Suppressor macrophage treated with lipopolysaccharide for 1 hour (primary cell): ENCODE measurements around the gene RPL27.
"Not testable (repeated sequence)": the region's sequence is repeated elsewhere in the genome, so short reads cannot be mapped to it uniquely, and the experiment has no call there.

Source experiments
- DNase-seq, 3 donors: peaks; one replicate each; pipeline ENCODE4 v3.0.0-alpha.2; 2020 to 2022

RPL27 gene

DNA sequence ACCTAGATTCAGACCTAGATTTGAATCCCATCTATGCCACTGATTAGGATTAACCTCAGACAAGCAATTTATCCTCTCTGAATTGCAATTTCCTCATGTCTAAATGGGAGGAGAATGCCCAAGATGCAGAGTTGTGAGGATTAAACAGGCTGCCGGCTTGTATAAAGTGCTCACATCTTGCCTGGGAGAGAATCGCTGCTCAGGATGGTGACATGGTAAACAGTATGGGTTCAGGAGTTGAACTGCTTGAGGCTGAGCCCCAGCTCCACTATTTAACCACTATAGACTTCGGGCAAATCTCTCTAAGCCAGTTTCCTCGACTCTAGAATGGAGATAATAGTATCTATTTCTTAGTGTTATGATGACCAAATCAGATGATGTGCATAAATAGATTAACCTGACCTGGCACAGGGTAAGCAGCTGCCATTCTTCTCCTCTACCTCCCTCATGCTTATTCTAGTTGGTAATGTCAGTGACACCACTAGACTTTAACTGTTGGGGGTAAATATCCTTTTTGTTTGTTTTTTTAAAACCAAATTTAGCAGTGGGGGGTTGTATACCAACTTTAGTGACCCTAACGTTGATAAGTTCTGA lies 732 bp upstream of the RPL27 start:
- DNase-seq = no peak

DNA sequence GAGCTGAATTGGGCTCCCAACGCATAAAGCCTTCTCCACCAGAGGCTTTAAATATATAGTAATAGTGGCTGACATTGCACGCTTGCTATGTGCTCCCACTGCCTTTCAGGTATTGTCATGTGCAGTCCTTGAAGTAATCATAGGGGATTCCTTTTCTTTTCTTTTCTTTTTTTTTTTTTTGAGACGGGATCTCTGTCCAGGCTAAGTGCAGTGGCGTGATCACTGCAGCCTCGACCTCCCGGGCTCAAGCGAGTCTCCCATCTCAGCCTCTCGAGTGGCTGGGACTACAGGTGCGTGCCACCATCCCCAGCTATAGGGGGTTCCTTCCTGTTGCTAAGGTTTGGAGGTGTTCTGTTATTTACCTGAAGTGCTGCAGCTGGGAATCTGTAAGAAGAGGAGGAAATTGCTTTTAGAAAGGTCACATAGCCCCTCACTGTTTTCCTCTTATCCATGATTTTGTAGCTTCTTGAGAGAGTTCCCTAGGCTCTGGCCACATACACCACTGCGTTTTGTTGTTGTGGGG lies 845 bp downstream of the RPL27 start:
- DNase-seq = no peak

DNA sequence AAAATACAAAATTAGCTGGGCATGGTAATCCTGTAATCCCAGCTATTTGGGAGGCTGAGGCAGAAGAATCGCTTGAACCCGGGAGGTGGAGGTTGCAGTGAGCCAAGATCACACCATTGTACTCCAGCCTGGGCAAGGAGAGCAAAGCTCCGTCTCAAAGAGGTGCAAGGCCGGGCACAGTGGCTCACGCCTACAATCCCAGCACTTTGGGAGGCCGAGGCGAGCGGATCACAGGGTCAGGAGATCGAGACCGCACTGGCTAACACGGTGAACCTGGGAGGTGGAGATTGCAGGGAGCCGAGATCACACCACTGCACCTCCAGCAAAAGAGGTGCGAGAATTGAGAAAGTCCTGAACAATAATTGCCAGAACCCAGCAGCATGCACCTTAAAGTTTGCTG lies 2.7 kb downstream of the RPL27 start:
- not testable (repeated sequence) for DNase-seq

DNA sequence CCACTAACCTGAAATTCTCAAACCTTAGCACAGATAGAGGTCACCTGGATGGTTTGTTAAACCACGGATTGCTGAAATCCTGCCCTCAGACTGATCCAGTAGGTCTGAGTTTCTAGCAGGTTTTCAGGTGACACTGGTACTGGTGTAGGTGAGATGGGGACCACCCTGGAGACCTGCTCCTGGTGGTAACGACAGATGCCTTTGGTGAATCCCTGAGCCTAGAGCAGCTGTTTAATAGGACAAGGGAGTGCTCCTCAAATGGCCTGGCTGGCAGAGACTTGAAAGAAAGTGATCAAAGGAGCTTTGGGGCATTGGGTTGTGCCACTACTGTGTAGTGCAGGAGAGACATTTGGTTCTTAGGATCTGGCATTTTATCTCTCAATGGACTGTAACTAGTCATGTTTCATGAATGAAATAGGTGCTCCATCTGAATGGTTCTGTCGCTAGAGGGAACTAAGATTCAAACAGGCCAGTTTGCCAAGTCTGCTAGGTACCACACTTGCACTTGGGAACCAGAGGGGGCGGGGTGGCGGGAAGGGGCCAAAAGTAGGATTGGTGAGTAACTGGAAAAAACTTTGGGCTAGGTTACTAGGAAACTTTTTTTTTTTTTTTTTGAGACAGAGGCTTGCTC lies 5.4 kb downstream of the RPL27 start:
- DNase-seq = no peak

DNA sequence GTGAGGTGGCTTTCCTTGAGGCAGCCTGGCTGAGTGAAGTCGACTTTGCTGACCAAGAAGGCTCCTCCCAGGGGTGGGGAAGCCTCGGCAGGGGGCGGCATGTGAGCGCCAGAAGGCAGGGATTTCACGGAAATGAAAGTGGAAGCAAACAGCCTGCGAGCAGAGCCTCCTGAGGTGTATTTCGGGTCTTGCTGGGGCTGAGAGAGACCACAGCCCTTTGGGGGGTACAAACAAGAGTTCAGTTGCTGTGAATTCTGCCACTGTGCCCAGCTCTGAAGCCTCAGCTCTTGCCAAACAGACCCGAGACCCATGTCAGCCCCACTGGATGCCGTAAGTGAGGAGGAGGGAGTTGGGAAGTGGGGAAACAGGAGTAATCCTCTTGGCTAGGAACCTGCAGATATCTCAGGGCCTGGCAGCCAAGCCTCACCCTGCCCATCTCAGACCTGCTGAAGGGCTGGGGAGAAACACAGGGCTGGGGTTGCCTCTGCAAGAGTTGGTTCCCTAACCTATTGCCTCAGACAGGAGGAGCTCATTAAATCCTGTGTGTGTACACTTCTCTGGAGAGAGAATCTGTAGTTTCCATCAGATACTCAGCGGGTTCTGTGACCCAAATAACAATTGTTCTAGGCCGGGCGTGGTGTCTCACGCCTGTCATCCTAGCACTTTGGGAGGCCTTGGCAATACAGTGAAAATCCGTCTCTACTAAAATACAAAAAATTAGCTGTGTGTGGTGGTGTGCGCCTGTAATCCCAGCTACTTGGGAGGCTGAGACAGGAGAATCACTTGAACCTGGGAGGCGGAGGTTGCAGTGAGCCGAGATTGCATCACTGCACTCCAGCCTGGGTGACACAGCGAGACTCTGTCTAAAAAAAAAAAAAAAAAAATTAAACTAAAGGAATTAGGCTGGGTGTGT lies 8.7 kb downstream of the RPL27 start, which contains the start of gene IFI35:
IFI35 (plus strand) TSS at position 146 of the 913 bp plus-strand sequence; CDS start at position 310, 164 bp downstream.
- peak; percentile 95 for DNase-seq

DNA sequence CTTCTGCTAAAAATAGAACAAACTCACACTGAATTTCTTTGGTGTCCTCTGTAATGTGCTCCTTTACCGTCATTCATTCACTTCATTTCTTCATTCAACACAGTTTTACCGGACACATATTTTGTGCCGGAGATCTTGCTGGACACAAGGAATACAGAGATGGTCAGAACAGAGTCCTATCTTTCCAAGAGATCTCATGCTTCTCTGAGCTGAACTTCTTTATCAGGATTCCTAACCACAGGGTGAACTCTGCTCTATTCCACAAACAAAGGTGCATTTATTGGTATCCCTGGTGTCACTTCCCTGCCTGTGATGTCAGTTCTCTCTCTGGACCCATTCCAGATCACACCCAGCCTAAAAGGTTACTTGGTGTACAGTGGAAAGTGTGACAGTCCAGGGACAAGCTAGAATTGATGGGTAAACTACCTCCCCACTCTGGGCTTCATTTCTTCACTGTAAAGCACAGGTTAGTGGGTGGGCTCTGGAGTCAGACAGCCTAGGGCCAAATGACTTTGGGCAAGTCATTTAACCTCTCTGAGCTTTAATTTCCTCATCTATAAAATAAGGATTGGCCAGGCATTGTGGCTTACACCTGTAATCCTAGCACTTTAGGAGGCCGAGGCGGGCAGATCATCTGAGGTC lies 12.6 kb downstream of the RPL27 start:
- DNase-seq = no peak

DNA sequence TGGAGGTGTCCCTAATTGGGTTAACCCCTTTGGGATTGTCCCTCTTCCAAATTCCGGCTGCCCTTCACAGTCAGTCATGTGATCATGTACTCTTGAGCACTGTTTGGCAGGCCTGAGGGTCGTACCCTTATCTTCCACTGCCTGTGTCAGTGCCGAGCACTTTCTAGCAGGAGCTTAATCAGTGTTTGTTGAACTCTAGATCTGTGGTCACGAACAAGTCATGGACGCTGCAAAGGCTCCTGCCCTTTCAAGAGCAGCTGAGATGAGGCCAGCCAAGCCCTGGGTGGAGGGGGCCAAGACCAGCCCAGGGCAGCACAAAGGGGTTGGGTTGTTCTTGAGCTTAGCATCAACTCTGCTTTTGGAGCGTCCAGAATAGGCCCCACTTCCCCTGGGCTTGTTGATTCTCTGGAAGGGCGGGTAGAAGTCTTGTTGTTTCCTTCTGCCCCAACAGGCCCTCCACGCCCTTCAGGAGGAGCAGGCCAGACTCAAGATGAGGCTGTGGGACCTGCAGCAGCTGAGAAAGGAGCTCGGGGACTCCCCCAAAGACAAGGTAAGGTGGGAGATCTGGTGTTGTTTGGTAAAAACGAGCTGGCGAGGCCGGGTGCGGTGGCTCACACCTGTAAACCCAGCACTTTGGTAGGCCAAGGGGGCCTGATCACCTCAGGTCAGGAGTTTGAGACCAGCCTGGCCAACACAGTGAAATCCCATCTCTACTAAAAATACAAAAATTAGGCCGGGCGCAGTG lies 13.7 kb downstream of the RPL27 start:
- no peak for DNase-seq

DNA sequence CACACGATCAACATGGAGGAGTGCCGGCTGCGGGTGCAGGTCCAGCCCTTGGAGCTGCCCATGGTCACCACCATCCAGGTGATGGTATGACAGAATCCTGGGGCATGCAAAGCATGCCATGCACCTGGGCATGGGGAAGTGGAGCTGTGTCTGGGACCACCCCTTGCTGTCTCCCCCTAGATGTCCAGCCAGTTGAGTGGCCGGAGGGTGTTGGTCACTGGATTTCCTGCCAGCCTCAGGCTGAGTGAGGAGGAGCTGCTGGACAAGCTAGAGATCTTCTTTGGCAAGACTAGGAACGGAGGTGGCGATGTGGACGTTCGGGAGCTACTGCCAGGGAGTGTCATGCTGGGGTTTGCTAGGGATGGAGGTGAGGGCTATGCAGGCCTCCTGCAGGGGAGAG lies 15.1 kb downstream of the RPL27 start:
- DNase-seq = no peak

DNA sequence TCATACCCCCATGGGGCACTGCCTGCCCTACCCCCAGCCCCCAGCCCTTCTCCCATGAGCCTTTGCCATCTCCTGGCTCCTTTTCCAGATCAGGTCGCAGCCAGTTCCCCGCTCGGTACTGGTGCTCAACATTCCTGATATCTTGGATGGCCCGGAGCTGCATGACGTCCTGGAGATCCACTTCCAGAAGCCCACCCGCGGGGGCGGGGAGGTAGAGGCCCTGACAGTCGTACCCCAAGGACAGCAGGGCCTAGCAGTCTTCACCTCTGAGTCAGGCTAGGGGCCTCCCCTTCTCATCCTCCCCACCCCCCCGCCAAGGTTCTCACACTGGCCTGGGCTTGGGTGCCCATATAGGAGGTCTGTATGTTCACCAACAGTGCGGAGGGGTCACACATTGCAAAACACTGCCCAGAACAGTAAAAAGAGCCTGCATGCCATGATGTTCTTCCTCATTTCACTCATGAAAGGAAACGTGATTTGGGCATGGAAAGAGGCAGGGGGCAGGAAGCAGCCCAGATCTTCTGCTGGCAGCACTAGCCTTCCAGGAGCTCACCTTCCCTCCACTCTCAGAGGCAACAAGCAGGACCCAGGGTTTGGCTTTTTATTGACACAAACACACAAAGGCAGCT lies 15.9 kb downstream of the RPL27 start:
- peak in 2 of 3 donors; percentile 22 to 23 for DNase-seq

DNA sequence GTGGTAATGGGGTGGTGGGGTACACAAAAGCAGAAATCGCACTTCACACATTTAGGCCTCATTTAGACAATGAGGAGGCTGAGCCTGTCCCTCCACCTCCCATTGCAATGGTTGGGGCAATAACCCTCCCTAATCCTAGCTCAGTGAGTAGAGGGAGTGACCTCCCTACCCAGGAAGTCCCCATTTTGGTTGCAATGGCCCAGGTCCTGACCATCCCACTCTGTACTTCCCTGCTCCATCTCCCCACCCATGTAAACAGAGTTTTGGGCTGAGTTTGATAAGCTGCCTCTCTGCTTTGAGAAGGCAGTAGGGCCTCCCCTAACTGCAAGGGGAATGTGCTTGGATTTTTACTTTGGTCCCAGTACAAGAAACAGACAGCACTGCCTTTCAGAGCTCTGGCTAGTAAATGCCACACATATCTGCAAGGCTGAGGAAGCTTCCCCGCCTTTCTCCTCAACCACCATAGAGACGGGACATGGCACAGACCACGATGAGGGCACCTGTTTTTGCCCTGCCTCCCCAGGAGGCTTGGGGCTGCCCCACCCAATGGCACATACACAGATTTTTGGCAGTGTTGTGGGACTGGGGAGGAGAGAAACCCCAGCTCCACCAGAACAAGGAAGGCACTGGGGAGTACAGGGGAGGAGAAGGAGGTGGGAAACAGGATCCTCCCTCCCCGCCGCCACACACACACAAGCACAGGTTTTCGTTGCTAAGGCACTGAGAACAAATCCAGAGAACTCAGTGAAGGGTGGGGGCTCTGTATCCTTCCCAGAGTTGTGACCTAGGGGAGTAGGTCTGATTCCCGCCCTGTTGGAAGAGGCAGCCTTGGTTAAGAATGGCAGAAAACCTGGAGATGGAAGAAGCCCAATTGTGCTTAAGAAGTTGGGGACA lies 16.7 kb downstream of the RPL27 start:
- peak in 2 of 3 donors; percentile 26 to 51 for DNase-seq

DNA sequence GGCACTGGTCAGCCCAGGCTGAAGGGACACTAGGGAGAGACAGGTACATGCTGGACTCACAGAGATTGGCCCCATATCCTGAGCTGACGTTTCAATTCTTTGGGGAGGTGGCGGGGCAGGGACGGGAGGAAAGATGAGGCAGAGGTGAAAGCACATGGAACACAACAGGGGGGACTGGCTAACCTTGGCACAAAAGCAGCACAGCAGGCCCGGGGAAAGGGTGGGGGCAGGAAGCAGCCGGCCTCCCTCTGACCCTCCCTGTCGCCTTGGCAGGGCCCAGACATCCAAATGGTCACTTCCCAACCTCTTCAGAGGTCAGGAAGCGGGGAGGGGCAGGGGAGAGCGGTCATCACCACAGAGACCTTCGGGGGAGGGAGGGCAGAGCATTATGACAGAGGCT lies 17.4 kb downstream of the RPL27 start:
- no peak for DNase-seq

DNA sequence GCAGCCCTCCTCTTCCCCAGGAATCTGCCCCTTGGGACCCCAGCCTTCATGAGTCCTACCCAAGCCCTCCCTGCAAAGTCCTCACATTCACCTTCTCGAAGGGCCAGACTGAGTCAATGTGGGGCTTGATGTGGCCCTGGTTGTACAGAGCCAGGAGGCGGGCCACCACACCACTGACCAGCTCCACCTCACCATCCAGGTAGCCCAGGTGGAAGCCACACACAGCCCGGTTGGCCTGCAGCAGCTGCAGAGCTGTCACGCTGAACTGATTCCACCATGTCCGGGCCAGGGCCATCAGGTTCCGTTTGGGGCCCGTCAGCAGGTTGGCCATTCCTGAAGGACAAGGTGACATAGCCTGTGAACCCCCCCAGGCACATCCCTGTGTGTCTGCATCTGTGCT lies 18.0 kb downstream of the RPL27 start:
- DNase-seq = no peak

DNA sequence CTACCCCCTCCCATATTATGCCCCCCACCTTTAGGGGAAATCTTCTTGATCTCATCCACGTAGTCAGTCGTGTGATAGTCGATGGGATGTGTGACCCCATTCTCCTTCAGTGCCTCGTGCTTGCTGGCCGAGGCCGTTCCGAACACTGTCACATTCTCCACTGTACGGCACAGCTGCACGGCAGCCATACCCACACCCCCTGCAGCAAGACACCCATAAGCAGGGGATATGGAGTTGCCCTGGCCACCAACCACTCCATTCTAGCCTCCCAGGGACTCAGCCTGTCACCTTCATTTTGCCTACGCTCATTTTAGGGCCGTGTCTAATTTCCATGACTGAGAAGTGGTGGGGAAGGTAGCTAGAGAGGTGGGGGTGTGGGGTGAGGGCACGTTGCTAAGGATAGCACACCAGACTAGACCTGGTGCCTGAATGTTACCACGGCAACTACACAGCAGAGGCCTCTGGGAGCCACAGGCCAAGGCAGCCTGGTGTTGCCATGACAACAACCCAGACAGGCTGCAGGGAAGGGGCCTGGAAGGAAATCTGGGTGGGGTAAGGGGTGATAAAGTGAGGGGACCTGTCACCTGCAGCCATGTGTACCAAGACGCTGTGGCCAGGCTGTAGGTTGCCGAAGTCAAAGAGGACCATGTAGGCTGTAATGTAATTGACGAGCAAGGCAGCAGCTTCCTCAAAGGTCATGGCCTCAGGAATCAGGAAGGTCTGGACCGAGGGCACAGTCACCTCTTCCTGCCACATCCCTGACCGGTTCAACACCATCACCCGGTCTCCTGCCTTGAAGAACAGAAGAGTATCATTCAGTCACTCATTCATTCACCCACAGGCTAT lies 20.0 kb downstream of the RPL27 start:
- DNase-seq = peak in 2 of 3 donors; percentile 43 to 47

DNA sequence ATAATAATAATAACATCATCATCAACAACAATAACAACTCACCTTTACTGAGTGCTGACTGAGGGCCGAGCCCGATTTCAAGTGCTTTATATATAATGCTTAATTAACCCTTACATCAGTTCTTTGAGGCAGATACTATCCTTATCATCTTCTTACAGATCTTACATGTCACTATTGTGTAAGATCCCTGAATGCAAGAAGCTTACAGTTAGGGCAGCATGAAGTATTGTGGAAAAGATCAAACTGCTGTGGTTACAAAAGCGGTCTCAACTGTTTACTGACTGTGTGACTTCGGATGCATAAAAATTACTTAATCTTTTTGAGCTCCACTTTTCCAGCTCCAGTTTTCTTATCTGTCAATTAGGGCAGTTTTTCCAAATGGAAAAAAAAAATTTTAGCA lies 20.7 kb downstream of the RPL27 start:
- DNase-seq = peak in 1 of 3 donors; percentile 10

DNA sequence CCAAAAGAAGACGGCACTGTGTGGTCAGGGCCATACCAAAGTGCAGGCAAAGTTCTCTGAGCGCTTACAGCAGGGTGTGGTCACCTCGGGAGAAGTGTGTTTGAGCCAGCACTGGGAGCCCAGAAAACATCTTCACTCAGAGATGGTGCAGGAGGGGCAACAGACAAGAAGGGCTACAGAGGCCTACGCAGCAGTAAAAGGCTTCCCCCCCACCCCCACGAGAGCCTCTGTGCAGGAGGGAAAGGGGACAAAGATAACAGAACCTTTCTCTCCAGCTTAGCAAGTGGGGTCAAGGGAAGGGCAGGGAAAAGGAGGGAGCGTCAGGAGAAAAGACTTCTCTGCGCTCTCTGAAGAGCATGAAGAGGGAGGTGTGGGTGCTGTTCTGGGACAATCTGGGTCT lies 21.2 kb downstream of the RPL27 start:
- no peak for DNase-seq

DNA sequence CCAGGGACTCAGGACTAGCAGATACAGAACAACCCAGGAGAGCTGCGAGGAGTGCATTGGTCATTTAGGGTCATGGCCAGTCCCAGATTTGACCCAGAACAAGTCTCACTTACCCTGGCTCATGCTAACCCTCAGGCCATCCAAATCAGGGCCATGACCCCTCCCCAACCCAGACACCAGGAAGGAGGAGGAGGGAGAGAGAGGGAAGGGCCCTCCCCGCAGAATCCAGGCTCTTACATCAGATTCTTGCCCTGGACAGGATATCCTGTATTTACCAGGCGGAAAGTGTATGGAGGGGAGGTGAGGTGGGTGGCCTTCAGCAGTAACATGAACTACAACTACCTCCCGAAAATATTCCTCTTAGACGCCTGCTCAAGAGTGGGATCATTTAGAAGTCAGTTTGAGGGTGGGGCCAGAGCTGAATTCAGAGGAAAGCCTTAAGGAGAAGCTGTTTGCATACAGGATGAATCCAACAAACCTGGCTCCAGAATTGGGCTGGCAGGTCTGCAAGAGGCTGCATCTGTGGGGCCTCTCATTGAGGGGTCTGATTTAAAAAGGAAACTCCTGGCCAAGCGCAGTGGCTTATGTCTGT lies 21.9 kb downstream of the RPL27 start:
- DNase-seq = peak in 1 of 3 donors; percentile 11

DNA sequence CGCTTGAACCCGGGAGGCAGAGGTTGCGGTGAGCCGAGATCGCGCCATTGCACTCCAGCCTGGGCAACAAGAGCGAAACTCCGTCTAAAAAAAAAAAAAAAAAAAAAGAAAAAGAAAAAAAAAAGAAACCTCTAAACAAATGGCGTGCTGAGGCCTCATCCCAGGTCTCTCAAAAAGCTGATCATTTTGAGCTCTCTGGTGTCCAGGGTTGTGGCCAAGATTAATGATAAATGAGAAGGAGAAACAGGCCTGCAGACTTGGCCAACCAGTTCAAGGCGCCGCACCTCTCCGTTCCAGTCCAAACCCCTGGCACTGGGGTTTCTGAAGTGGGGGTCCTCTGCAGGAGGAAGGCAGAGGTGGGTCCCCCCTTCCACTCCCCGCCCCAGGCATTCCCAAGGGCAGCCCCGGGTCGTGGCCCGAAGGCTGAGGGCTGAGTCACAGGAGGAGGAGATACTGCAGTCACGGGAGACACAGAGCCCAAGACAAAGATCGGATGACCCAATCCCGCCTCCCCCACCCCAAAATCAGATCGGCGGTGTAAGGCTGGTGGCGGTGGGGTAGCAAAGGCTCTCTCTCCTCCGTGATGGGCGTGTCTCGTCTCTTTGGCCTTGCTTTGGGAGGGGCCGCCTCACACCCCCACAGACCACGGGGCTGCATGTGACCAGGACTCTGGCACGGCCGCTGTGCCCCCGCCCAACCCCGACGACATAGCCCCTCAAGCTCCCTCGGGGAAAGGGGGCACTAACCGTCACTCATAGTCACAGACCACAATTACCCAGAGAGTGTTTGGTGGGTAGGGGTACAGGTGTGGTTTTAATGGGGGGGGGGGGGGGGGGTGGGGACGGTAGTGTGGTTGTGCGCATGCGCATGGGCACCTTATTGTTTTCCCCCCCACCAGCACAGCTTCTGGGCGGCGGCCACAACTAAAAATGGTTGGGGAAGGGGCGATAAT lies 22.8 kb downstream of the RPL27 start:
- DNase-seq = peak; percentile 81 to 89 (median 84)
